ENCODE data around the gene CD151.

CD151 gene

DNA sequence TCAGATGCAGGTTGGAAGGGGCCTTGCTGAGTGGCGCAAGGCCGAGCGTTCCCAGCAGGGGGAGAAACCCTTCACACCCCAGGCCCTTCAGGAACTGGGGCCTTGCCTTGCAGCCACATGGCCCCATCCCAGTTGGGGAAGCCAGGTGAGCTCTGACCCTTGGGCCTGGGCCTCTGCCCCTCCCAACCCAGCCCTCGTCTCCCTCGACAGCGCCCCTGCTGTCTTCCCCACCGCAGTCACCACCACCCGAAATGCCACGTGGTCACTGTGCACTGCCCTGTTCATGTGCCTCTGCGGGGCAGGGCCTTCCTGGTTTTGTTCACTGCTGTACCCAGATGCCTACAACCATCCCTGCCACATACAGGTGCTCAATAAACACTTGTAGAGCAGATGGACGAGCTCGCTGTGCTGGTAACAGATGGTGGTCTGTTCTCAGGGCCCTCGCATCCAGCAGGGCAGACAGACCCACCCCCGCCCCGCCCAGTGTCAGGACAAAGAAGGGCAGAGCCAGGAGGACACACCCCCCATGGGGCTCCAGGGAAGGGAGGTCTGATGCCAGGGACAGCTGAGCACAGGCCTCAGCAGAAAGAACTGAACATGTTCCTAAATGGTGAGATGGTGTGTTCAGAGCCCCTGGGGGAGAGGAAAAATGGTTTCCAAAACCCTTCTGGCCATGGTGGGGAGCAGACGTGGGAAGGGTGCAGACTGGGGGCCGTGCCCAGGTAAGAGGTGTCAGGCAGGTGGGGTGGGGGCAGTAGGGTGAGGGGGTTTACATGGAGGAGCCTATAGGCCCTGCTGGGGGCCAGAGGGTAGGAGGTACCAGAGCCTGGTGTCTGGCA lies 5.9 kb downstream of the CD151 start:
- H3K27ac ChIP-seq, result no peak overlapping the region
- TF ChIP-seq ZFX (IDR thresholded peaks at IDR 0.05), result no peak
- TF ChIP-seq, protein P1, sequence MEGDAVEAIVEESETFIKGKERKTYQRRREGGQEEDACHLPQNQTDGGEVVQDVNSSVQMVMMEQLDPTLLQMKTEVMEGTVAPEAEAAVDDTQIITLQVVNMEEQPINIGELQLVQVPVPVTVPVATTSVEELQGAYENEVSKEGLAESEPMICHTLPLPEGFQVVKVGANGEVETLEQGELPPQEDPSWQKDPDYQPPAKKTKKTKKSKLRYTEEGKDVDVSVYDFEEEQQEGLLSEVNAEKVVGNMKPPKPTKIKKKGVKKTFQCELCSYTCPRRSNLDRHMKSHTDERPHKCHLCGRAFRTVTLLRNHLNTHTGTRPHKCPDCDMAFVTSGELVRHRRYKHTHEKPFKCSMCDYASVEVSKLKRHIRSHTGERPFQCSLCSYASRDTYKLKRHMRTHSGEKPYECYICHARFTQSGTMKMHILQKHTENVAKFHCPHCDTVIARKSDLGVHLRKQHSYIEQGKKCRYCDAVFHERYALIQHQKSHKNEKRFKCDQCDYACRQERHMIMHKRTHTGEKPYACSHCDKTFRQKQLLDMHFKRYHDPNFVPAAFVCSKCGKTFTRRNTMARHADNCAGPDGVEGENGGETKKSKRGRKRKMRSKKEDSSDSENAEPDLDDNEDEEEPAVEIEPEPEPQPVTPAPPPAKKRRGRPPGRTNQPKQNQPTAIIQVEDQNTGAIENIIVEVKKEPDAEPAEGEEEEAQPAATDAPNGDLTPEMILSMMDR (conservative IDR thresholded peaks at IDR 0.05), result no peak; the same call in 1 of the 2 replicates

DNA sequence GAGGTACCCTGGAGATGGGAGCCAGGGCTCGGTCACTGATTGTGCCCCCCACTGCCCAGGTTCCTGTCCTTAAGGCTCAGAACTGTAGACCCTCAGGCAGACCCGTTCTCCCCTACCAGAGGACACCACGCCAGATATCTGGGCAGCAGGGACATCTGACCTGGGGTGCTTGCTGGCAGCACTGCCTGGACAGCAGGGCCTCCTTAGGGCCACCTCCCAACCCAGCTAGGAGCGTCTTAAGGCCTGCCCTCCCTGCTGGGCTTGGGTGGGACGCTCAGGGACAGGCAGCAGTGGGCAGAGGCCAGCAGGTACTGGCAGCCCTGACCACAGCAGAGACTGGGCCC lies 6.5 kb downstream of the CD151 start:
- H3K27ac ChIP-seq, result no peak overlapping the region
- TF ChIP-seq, protein P1 (conservative IDR thresholded peaks at IDR 0.05), result no peak
- no peak for TF ChIP-seq ZFX (IDR thresholded peaks at IDR 0.05)

DNA sequence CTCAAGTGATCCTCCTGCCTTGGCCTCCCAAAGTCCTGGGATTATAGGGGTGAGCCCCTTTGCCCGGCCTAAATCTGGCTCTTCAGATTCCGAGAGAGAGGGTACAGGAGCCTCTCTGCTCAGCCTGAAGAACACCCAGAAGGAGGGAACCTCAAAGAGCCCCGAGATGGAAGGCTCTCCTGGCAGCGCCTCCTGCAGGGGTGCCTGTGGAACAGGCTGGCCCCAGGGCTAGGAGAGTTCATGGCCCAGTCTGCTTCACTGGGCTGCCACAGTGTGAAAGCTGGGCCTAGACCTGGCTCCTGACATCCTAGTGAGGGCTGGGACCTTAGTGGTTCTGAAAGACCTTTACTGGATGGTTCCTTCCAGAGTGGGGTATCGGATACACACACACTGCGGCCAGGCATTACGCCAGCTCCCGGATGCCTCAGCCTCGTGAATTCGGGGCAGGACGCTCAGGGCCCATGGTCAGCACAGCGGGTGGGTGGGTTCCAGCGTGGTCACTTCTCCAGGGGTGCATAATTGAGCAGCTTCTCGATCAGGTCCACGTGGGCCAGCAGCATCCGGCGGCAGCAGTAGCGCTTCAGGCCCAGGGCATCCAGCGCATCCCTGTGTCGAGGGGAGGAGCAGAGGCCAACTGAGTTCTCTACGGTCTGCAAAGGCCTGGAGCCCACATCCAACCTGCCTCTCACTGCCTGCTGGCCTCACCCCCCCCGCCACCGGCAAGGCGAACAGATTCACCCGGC lies 7.3 kb downstream of the CD151 start:
- TF ChIP-seq, protein P1 (conservative IDR thresholded peaks at IDR 0.05), result no peak; the same call in 1 of the 2 replicates
- no peak for TF ChIP-seq ZFX (IDR thresholded peaks at IDR 0.05)
- peak overlapping the region; percentile 86; the same call in 1 of the 2 replicates for H3K27ac ChIP-seq

DNA sequence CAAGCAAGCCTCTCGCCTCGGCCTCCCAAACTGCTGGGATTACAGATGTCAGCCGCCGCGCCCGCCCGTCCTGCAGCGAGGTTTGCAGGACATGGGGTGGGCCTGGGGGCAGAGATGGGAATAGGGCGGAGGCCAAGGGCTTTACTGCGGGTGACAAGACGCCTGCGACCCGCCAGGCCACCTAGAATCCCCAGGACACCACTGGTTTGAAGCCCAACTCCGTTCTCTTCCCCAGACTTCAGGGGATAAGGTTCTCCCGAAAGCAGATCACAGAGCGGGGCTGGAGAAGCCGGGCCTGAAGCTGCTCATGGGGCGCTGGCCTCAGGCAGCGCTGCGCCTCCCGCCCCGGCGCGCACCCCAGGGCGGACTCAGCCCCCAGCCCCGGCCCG lies 9.2 kb downstream of the CD151 start:
- H3K27ac ChIP-seq, result peak overlapping the region; percentile 86
- no peak; the same call in 1 of the 2 replicates for TF ChIP-seq ZFX (IDR thresholded peaks at IDR 0.05)
- TF ChIP-seq, protein P1 (conservative IDR thresholded peaks at IDR 0.05), result no peak

DNA sequence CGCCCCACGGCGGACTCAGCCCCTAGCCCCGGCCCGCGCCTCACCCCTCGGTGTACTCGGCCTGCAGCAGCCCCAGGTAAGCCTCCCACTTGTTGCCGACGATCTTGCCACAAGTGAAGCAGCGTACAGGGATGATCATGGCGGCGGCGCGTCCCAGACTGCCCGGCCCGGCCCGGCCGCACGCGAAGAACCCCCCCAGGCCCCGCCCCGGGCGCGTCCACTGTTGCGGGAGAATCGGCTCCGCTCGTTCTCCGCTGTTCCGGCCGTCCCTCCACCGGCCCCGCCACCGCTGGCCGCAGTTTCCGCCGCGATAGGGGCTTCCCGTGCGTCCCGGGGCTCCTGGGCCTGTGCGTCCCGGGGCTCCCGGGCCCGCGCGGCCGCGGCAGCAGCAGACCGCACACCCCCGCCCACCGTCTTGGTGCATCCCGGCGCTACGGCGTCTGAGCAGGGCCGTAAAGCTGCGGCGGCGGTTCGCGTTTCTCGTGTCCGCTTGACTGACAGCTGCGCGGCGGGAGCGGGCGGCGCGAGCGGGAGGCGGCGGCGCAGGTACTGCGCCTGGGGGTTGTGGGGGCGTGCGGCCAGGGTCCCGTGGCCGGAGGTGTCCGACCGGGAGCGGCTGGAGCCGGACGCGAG lies 9.7 kb downstream of the CD151 start, which contains the start of the genes POLR2L and TSPAN4:
Gene POLR2L, minus strand, starts transcription at position 160 of the 633 bp plus-strand sequence. Its CDS starts 21 bp downstream, at position 139.
Gene TSPAN4, plus strand, starts transcription at position 483 of the 633 bp plus-strand sequence. CDS start 7,453 bp downstream, outside the sequence.
- H3K27ac ChIP-seq, result peak within 1 kb of the TSS; percentile 86
- TF ChIP-seq, protein P1 (conservative IDR thresholded peaks at IDR 0.05), result no peak
- TF ChIP-seq ZFX (IDR thresholded peaks at IDR 0.05), result peak; percentile 81; the same call in 1 of the 2 replicates

DNA sequence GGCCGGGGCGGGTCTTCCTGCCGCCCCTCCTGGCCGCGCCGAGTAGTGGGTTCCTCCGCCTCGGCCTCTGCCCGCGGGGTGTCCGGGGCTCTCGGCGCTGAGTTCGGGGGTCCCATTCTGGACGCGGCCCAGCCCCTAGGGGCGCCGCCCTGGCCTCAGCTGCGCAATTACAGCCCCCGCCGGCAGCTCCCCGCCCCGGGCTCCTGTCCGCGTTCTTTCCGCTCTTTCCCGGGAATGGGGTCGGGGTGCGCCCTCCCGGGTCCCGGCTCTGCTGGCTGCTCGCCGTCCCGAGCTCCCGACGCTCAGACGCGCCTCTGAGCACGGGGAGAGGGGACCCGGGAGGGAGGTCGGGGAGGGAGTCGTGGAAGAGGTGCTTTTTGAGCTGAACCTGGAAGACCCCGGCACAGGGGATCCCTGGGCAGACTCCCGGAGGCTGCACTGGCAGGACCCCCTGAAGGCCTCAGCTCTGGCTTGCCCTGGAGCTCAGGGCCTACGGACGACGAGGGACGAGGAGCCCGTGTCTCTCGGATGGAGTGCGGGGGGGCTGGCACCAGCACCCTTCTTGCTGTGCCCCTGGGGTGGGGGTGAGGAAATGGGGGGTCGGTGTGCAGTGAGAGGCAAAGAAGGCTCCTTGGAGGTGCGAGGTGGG lies 10.5 kb downstream of the CD151 start:
- peak overlapping the region; percentile 86 for H3K27ac ChIP-seq
- no peak for TF ChIP-seq ZFX (IDR thresholded peaks at IDR 0.05)
- TF ChIP-seq, protein P1 (conservative IDR thresholded peaks at IDR 0.05), result no peak; the same call in 1 of the 2 replicates
